MM.1S (cell line): Measurements from ENCODE around the gene KRT9.

Experiments used
- EZH2 ChIP-seq: fragments of 300-600 bp; sonication (generic); optimal IDR thresholded peaks from 2 replicates; pipeline ENCODE3; 2017; ENCODE audit warnings: low read depth, mild to moderate bottlenecking, antibody characterized with exemption, low read length, mixed read lengths
- EZH2phosphoT487 ChIP-seq: fragments of 300-600 bp; sonication (generic); IDR thresholded peaks from 2 replicates; pipeline ENCODE4 v1.6.1; 2018; ENCODE audit warnings: antibody characterized with exemption, low read length
- TF ChIP-seq, protein P1 (sequence below): fragments of 300-600 bp; sonication (generic); IDR thresholded peaks from 2 replicates; pipeline ENCODE4 v1.5.1; 2016; ENCODE audit warnings: antibody characterized with exemption, low read length, mixed read lengths

DNA sequence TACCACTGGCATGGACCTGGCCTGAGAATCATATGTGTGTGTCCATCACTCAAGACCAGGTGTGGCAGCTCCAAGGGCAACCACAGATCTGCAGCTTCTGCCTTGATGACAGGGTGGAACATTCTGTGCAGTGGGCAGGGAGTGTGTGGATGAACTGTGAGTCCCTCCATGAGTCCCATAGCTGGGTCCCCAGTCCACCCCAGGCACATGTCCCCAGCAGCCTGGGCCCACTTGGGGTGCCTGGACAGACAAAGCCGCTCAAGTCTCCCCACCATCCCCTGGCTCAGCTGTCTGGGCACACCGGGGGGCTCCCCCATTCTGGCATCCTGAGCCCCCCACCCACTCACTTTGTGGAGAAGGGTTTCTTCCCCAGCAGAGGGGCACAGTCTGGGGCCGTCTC, 45.3 kb upstream of the KRT9 start:
- TF ChIP-seq, protein P1, sequence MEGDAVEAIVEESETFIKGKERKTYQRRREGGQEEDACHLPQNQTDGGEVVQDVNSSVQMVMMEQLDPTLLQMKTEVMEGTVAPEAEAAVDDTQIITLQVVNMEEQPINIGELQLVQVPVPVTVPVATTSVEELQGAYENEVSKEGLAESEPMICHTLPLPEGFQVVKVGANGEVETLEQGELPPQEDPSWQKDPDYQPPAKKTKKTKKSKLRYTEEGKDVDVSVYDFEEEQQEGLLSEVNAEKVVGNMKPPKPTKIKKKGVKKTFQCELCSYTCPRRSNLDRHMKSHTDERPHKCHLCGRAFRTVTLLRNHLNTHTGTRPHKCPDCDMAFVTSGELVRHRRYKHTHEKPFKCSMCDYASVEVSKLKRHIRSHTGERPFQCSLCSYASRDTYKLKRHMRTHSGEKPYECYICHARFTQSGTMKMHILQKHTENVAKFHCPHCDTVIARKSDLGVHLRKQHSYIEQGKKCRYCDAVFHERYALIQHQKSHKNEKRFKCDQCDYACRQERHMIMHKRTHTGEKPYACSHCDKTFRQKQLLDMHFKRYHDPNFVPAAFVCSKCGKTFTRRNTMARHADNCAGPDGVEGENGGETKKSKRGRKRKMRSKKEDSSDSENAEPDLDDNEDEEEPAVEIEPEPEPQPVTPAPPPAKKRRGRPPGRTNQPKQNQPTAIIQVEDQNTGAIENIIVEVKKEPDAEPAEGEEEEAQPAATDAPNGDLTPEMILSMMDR: no peak
- TF ChIP-seq EZH2: no peak
- TF ChIP-seq EZH2phosphoT487: no peak
